GM19025 (cell line): ENCODE results near the gene NFASC.

ENCODE experiments used
- ATAC-seq: cut with Tn5 transposase; IDR thresholded peaks from one replicate; pipeline ENCODE4 v1.9.1; 2021; ENCODE audit warnings: mild to moderate bottlenecking, low read depth, moderate library complexity; ENCODE audit not compliant: unreplicated experiment

Gene NFASC

GRCh38 chr1:204924013-204924759 lies 53.5 kb downstream of the NFASC start:
- ATAC-seq, result no peak

- ATAC-seq, result no peak
Observed at GRCh38 chr1:204925701-204926100, 55.0 kb downstream of the NFASC start.

- ATAC-seq, result no peak
Observed at GRCh38 chr1:204927673-204928641, 57.3 kb downstream of the NFASC start.

- ATAC-seq, result no peak
Observed at GRCh38 chr1:204928671-204929486, 58.2 kb downstream of the NFASC start.

GRCh38 chr1:204929487-204930154 lies 59.0 kb downstream of the NFASC start:
- ATAC-seq, result no peak

- ATAC-seq, result no peak
Observed at GRCh38 chr1:204930155-204930523, 59.5 kb downstream of the NFASC start.

- no peak for ATAC-seq
Observed at GRCh38 chr1:204931313-204931712, 60.7 kb downstream of the NFASC start.

GRCh38 chr1:204931768-204932572 lies 61.3 kb downstream of the NFASC start:
- no peak for ATAC-seq

GRCh38 chr1:204932573-204932909 lies 61.9 kb downstream of the NFASC start:
- no peak for ATAC-seq

- ATAC-seq, result no peak
Observed at GRCh38 chr1:204935155-204935554, 64.5 kb downstream of the NFASC start.

- ATAC-seq, result no peak
Observed at GRCh38 chr1:204936765-204937164, 66.1 kb downstream of the NFASC start.

- ATAC-seq, result no peak
Observed at GRCh38 chr1:204937901-204938300, 67.2 kb downstream of the NFASC start.

- ATAC-seq, result no peak
Observed at GRCh38 chr1:204940591-204940990, 69.9 kb downstream of the NFASC start.

GRCh38 chr1:204941421-204942338 lies 71.0 kb downstream of the NFASC start:
- no peak for ATAC-seq

GRCh38 chr1:204943495-204943894 lies 72.8 kb downstream of the NFASC start:
- no peak for ATAC-seq

- no peak for ATAC-seq
Observed at GRCh38 chr1:204944662-204945061, 74.0 kb downstream of the NFASC start.

- no peak for ATAC-seq
Observed at GRCh38 chr1:204945565-204945977, 74.9 kb downstream of the NFASC start.

GRCh38 chr1:204946640-204947039 lies 76.0 kb downstream of the NFASC start:
- ATAC-seq, result no peak
